ENCODE data around the gene SPN.
"Not testable (repeated sequence)": the region's sequence is repeated elsewhere in the genome, so short reads cannot be mapped to it uniquely, and the experiment has no call there.

The SPN gene

DNA sequence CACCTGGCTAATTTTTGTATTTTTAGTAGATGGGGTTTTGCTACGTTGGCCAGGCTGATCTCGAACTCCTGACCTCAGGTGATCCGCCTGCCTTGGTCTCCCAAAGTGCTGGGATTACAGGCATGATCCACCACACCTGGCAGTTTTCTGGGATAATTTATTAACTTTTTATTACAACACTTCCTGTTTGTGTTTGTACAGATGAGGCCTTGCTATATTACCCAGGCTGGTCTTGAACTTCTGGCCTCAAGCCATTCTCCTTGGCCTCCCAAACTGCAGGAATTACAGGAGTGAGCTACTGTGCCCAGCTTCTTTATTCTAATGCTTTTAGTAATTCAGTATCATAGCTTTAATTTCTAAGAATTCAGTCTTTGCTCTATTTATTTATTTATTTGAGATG is 16.1 kb upstream of the SPN start:
- DNase-seq: no peak

DNA sequence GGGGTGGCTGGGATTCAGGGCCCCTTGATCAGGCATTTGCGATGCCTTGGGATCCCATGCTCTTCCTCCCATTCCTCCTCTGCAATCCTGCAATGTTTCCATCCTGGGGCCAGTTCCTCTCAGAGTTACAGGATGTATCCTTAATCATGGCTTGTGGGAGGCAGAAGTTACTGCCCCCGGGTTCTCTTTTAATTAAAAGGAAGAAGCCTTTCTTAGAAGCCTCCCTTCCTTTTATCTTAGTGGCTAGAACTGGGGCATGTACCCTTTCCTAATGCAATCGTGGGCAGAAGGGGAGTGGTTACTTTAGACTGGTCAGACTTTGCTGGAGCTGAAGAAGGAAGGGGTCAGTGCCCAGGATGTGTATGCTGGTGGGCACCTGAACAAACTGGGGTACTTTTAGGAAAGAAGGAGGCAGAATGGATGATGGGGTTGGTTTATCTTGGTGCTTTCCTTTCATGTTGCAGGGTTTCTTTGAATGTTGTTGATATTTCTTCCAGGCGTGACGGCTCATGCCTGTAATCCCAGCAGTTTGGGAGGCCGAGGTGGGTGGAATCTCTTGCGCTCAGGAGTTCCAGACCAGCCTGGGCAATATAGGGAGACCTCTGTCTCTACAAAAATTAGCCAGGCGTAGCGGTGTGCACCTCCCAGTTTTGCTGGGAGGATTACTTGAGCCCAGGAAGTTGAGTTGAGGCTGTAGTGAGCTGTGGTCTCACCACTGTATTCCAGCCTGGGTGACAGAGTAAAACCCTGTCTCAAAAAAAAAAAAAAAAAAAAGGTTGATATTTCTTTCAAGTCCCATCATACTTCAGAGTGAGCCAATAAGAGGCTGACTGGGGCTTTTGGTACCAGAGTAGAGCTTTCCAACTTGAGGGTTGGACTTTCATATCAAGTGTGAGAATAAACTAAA is 13.2 kb upstream of the SPN start:
- DNase-seq: no peak

DNA sequence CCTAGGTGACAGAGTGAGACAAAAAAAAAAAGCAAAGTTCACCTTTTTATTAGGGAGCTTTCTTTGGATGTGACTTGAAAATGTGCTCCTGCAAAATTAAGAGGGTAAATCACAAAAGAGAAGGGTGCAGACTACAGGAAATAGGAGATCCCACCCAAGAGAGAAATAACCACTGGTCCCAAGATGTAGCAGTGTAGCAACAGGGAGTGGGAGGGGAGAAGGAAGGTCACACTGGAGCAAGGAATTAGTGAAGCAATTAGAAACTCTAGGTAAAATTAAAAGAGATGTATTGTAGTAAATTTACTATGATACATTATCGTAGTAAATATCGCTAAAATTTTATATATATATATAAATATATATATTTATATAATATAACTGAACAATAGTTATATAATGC is 12.3 kb upstream of the SPN start:
- DNase-seq: no peak

DNA sequence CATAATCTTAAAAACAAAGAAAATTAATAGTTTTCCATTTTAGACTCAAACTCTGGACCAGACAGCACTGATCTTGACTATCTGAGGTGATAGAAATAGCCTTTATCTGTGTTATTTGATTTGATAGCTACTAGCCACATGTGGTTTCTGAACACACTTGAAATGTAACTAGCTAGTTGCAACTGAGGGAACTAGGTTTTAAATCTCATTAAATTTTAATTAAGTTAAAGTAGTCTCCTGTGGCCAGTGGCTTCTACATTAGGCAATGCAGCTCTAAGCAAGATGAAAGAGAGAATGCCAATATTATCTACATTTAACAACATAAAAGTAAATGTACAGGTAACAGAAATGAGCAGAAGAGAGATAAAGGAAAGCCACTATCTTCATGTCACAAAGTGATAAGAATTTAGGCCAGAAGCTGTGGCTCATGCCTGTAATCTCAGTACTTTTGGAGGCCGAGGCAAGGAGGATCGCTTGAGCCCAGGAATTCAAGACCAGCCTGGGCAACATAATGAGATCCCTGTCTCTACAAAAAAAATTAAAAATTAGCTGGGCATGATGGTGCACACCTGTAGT is 11.2 kb upstream of the SPN start:
- no peak for DNase-seq

DNA sequence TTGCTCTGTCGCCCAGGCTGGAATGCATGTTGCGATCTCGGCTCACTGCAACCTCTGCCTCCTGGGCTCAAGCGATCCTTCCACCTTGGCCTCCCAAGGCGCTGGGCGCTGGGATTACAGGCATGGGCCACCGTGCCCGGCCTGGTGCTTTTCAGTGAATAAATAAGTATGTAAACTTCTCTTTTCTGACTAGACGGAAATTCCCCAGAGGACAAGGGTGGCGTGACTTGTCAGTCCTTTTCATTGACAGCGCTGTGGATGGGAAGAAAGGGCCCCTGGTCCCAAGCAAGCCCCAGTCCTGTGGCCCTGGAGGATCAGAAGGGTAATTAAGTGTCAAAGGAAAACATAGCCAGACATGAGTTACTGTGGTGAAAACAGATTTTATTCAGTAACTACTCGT is 9.6 kb upstream of the SPN start:
- DNase-seq: no peak

DNA sequence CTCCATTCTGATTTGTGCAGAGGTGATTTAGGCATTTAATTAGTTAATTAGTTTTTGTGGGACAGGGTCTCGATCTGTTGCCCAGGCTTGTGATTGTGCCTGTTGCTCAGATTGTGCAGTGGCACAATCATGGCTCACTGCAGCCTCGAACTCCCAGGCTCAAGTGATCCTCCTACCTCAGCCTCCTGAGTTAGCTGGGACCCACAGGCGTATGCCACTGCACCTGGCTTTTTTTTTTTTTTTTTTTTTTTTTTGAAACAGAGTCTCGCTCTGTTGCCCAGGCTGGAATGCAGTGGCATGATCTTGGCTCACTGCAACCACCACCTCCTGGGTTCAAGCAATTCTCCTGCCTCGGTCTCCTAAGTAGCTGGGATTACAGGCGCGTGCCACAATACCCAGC is 9.2 kb upstream of the SPN start:
- not testable (repeated sequence) for DNase-seq

DNA sequence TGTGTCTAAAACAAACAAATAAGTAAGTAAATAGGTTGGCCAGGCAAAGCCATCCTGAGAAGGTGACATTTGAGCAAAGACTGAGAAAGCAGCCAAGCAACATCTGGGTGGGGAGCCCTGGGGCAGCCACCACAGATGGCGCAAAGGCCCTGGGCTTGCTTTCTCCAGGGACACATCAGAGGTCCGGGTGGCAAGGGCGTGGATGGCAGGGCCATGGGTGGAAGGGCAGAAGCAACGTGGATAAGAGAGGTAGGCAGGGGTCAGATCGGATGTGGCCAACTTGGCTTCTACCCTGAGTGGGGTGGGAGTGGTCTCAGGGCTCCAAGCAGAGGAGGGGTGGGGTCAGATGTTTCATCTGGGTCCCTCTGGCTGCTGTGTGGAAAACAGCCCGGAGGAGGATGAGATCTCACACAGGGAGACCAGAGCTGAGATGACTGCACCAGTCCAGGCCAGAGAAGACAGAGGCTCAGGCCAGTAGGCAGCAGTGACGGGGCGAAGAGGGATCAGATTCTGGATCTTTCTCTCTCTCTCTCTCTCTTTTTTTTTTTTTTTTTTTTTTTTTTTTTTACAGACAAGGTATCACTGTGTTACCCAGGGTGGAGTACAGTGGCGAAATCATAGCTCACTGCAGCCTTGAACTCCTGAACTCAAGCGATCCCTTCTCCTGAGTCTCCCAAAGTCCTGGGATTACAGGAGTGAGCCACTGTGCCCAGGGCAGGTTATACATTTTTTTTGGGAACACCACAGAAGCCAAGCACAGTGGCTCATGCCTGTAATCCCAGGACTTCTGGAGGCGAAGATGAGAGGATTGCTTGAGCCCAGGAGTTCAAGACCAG is 6.1 kb upstream of the SPN start:
- DNase-seq: no peak

DNA sequence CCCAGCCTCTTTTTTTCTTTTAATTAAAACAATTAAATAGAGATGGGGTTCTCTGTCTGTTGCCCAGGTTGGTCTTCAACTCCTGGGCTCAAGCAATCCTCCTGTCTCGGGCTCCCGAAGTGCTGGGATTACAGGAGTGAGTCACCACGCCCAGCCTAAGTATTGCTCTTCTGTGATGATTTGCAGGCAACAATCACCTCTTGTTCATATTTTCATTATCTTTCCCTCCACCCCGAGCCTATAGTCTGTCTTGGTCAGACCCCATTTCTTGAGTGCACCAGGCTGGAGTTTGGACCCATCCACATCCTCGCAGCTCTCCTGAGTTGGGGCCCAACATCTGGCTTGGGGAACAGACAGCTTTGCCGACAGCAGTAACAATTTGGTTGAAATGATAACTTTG is 4.3 kb upstream of the SPN start:
- DNase-seq: no peak

DNA sequence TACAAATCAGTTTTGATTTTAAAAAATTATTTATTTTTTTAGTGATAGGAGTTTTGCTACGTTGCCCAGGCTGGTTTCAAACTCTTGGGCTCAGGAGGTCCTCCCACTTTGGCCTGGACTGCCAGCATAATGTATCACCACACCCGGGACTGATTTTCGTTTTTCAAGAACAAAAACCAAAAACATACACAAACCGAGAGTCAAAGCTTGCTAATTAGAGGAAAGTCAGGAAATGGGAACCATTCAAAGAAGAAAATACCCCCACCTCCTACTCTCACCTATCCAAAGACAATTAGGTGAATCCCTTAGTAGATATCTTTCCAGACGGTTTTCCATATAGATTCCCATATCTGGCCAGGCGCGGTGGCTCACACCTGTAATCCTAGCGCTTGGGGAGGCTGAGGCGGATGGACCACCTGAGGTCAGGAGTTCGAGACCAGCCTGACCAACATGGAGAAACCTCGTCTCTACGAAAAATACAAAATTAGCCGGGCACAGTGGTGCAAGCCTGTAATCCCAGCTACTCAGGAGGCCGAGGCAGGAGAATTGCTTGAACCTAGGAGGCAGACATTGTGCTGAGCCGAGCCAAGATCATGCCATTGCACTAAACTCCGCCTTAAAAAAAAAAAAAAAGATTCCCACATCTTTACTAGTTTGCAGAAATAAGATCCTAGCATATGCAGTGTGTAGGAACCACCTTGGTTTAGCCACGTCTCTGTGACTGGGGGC is 883 bp upstream of the SPN start:
- no peak for DNase-seq

DNA sequence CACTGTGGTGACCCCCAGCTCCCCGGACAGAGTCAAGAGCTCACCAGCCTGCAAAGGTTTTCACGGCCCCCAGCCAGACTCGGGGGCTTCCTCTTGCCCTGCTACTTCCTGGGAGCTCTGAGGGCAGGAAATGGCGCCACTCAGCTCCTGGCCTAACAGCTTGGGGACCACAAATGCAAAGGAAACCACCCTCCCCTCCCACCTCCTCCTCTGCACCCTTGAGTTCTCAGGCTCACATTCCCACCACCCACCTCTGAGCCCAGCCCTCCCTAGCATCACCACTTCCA is 375 bp upstream of the SPN start:
- no peak for DNase-seq

DNA sequence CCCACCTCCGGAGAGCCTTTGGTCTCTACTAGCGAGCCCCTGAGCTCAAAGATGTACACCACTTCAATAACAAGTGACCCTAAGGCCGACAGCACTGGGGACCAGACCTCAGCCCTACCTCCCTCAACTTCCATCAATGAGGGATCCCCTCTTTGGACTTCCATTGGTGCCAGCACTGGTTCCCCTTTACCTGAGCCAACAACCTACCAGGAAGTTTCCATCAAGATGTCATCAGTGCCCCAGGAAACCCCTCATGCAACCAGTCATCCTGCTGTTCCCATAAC is 702 bp downstream of the SPN start:
- no peak for DNase-seq

DNA sequence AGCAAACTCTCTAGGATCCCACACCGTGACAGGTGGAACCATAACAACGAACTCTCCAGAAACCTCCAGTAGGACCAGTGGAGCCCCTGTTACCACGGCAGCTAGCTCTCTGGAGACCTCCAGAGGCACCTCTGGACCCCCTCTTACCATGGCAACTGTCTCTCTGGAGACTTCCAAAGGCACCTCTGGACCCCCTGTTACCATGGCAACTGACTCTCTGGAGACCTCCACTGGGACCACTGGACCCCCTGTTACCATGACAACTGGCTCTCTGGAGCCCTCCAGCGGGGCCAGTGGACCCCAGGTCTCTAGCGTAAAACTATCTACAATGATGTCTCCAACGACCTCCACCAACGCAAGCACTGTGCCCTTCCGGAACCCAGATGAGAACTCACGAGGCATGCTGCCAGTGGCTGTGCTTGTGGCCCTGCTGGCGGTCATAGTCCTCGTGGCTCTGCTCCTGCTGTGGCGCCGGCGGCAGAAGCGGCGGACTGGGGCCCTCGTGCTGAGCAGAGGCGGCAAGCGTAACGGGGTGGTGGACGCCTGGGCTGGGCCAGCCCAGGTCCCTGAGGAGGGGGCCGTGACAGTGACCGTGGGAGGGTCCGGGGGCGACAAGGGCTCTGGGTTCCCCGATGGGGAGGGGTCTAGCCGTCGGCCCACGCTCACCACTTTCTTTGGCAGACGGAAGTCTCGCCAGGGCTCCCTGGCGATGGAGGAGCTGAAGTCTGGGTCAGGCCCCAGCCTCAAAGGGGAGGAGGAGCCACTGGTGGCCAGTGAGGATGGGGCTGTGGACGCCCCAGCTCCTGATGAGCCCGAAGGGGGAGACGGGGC is 1.3 kb downstream of the SPN start:
- no peak for DNase-seq

DNA sequence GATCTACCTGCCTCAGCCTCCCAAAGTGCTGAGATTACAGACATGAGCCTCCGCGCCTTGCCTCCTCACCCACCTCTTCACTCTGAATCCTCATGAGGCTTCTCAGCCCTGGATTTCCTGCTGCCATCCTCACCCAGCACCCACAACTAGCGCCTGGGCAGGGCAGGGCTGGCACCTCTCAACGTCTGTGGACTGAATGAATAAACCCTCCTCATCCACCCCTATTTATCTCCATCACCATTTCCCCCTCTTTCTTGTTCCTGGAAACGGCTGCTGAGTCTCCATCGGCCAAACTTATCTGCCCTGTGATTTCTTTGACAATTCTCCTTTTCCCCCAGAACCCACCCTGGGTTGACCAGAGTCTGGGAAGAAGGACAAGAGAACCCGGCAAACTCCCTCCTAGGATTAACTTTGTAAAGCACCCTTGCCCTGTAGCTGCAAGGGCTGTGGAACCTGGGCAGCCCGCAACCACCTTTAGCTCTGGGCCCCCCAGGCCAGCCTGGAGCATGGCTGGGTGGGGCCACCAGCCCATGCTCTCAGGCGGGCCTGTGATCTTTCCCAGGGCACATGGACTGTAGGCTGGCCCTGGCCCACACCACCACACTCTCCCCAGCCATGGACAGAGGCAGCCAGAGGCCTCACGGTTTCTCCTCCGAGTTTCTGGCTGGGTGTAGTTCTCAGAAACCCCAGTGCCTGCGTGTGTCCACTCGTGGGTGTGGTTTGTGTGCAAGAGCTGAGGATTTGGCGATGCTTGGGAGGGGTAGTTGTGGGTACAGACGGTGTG is 2.4 kb downstream of the SPN start:
- DNase-seq: no peak

DNA sequence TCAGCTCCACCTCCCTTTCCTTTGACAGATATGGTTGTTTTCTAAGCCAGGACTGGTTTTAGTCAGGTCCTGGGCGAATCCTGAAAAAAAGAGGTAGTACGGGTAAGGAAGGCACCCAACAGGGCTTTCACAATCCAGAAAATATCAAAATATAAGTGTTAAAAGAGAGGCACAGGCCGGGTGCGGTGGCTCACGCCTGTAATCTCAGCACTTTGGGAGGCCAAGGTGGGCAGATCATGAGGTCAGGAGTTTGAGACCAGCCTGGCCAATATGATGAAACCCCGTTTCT is 4.2 kb downstream of the SPN start:
- DNase-seq: not testable (repeated sequence)

DNA sequence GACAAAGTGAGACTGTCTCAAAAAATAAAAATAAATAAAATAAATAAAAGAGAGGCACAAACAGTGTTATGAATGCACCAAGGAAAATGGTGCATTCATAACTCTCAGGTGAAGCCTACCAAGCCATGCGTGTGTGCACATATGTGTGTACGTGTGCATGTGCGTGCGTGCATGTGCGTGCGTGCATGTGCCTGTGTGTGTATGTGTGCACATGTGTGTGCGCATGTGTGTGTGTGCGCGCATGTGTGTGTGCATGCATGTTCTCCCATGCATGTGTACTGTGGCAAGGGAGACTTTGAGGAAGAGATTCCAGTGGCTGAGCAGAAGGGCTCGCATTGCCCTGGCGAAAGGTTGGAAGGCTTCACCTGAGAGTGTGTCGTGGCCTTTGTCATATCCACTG is 4.7 kb downstream of the SPN start:
- DNase-seq: no peak

DNA sequence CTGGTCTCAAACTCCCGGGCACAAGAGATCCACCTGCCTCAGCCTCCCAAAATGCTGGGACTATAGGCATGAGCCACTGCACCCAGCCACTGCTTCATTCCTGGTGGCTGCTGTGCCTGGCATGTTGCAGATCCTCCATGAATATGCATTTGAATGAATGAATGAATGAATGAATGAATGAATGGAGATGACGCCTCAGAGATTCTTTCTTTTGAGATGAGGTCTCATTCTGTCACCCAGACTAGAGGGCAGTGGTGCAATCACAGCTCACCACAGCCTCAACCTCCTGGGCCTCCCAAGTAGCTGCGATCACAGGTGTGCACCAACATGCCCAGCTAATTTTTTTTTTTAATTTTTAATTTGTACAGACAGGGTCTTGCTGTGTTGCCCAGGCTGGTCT is 5.2 kb downstream of the SPN start:
- DNase-seq: no peak

DNA sequence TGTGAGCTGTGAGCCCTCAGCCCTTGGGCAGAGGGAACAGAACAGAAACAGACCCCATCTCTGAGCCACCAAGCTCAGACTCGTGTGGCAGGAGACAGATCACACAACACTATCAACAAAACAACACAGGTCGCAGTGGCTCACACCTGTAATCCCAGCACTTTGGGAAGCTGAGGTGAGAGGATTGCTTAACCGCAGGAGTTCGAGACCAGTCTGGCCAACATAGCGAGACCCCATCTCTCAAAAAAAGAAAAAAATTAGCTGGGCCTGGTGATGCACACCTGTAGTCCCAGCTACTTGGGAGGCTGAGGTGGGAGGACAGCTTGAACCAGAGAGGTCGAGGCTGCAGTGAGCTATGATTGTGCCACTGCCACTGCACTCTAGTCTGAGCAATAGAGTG is 10.5 kb downstream of the SPN start:
- DNase-seq: no peak

DNA sequence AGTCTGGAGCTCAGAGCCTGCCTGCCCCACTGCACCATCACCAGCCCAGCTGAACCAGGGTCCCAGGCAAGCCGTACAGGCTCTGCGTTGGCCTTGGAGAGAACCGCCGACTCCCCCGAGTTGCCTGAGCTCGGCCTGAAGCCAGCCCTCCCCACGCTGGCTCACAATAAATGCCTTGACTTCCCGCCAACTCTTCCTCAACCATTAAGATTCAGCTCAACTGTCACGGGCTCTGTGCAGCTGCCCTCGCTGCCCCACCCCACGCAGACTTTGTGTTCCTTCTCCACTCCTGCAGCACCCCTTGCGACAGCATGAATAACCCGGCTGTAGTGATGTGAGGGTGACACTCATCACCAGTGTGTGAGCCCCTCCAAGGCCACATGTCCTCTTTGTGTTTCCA is 11.1 kb downstream of the SPN start:
- DNase-seq: no peak

DNA sequence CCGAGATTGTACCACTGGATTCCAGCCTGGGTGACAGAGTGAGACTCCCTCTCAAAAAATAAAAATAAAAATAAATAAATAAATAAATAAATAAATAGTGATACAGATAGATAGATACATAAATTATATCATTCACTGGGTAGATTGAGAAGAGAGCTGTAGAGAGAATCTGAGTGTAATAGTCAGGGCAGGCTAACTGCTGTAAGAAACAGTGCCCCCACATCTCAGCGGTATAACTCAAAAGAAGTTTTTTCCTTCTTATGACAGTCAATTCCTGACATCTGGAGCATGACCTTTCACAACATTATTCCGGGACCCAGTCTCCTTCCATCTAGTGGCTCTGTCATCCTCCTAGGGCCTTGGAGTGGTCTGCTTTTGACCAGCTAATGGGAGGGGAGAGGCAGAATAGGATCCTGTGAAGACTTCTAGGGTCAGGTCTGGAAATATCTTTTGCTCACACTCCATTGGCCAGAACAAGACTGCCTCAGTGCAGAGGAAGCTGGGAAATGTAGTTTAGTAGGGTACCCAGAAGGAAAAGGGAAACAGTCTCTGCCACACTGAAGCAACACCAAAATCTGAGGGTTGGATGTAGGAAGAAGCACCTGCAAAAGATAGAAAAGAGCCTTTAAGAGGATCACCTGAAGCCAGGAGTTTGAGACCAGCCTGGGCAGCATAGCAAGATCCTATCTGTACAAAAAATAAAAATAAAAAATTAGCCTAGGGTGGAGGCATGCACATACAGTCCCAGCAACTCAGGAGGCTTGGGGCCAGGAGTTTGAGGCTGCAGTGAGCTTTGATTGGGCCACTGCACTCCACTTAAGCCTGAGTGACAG is 13.0 kb downstream of the SPN start:
- DNase-seq: no peak

DNA sequence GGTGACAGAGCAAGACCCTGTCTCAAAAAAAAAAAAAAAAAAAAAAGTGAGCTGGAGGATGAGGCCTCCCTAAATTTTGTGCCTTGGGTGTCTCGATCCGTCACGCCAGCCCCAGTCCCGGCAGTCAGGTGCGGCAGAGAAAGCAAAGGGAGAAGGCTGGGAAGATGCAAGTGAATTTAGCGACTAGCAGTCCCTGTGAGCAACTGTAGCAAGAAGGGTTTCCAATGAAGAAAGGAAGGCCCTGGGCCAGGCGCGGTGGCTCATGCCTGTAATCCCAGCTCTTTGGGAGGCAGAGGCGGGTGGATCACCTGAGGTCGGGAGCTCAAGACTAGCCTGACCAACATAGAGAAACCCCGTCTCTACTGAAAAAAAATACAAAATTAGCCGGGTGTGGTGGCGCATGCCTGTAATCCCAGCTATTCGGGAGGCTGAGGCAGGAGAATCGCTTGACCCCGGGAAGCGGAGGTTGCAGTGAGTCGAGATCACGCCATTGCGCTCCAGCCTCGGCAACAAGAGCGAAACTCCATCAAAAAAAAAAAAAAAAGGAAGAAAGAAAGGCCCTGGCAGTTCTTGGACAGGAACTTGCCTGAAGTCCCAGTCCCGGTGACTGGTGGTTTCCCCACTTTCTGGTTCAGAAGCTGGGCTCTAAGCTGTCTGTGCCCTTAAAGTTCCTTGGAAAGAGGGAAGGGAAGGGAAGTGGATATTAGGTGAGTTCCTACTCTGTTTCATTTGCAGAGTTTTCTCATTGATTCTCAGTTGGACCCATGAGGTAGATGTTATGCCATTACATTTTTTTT is 14.1 kb downstream of the SPN start:
- DNase-seq: no peak

Measured in cortex of kidney (tissue), 1 donor.